Lung (tissue), 12 donors: Measurements from ENCODE around the gene TTC19. TPM values are rescaled to one million over a fixed set of nuclear protein-coding genes. Genes with fewer than 3 reads are reported as not detected.

Experiments
- ATAC-seq: fragments of 200-7000 bp; cut with Tn5 transposase; one replicate; pipeline ENCODE4 v1.9.1; 2020; ENCODE audit warnings: moderate number of reproducible peaks; ENCODE audit not compliant: insufficient read depth, low FRiP score
- DNase-seq, 3 donors: peaks; one replicate each; pipeline ENCODE4 v3.0.0-alpha.2; 2013 to 2017
- H3K27ac ChIP-seq, 2 donors: one replicate each; pipeline ENCODE4 v1.5.1; 2013; ENCODE audit warnings: mild to moderate bottlenecking in 2 of 2, moderate library complexity in 2 of 2, control low read depth in 1 of 2, inconsistent platforms in 1 of 2, low read depth in 1 of 2, low read length in 1 of 2
- H3K27me3 ChIP-seq, 3 donors: one replicate each; pipeline ENCODE4 v1.5.1; 2013; ENCODE audit warnings: low read length in 2 of 3; ENCODE audit not compliant: control insufficient read depth in 3 of 3, insufficient read depth in 3 of 3
- H3K36me3 ChIP-seq, 4 donors: one replicate each; pipeline ENCODE4 v1.5.1; 2013; ENCODE audit warnings: low read length in 4 of 4, mild to moderate bottlenecking in 1 of 4, moderate library complexity in 1 of 4; ENCODE audit not compliant: control insufficient read depth in 4 of 4, insufficient read depth in 4 of 4
- H3K4me1 ChIP-seq, 5 donors: one replicate each; pipeline ENCODE4 v1.5.1; 2013; ENCODE audit warnings: low read length in 5 of 5, mild to moderate bottlenecking in 2 of 5, moderate library complexity in 1 of 5; ENCODE audit not compliant: control insufficient read depth in 5 of 5, insufficient read depth in 5 of 5
- H3K4me3 ChIP-seq: one replicate; pipeline ENCODE4 v1.5.1; 2013; ENCODE audit warnings: mild to moderate bottlenecking, control low read depth, moderate library complexity
- H3K9ac ChIP-seq, 2 donors: one replicate each; pipeline ENCODE4 v1.5.1; 2013; ENCODE audit warnings: low read length in 2 of 2, control low read depth in 1 of 2; ENCODE audit not compliant: insufficient read depth in 1 of 2
- H3K9me3 ChIP-seq, 4 donors: one replicate each; pipeline ENCODE4 v1.5.1; 2013; ENCODE audit warnings: low read length in 3 of 4, mild to moderate bottlenecking in 1 of 4, moderate library complexity in 1 of 4; ENCODE audit not compliant: control insufficient read depth in 4 of 4, insufficient read depth in 3 of 4
- WGBS, 2 donors: extraction: QIAGEN DNeasy Blood & Tissue Kit; methylation state at CpG; one replicate each; pipeline ENCODE4 v1.1.7; 2013; 5-methylcytosine and 5-hydroxymethylcytosine counted together
- polyA plus RNA-seq, 2 donors: library from polyadenylated mRNA; stranded (reverse); fragments of 200-250 nt; gene quantifications; one replicate each; pipeline ENCODE4 v1.2.1, GENCODE V29; 2013
- total RNA-seq, 2 donors: library from RNA; depleted of rRNA in 1 of 2; stranded (reverse); fragments of >200 nt in 1 of 2; gene quantifications; one replicate each; pipeline ENCODE4 v1.2.1, GENCODE V29; 2014 to 2021
- TF ChIP-seq, protein P1 (sequence below): IDR thresholded peaks from 2 replicates; pipeline ENCODE4 v1.5.1; 2012; ENCODE audit warnings: mild to moderate bottlenecking; ENCODE audit errors: control extremely low read depth, extremely low read depth
- donor health status: control.
- donor health status: control.
- donor health status: Bipolar disorder and iron deficiency.
- donor health status: healthy.
- donor health status: DM: yes; HTN: yes; CAD: no.

Gene TTC19
- total and polyA plus RNA-seq, 4 donors = 19.1 to 80.1 (median 35.3) TPM

DNA sequence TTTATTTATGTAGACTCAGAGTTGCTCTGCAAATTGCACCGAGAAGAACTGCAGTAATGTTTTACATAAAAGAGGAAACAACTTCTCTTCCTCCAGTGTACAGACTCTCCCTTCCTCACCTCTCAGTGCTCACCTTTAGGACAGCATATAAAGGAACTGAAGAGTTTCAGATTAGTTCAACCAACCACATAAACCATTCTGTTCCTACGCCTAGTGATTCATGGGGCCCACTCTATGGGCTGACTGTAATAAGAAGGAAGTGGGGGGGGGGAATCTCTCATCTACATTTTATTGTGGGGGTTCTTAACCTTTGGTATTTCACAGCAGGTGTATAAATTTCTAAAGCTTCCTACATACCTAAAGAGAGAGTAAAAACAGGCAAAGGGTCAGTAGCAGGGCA is 18.4 kb upstream of the TTC19 start:
- Histone ChIP-seq H3K9ac (no peak overlapping the region), H3K27ac (no peak overlapping the region), H3K4me1 (no peaks in the 10 kb centered on the region), H3K4me3 (no peak overlapping the region), H3K9me3 (no peaks in the 10 kb centered on the region), H3K36me3 (peaks cover 9 to 49% (median 21%) of the 10 kb centered on the region in 4 donors), H3K27me3 (no peaks in the 10 kb centered on the region)
- ATAC-seq (no peak), DNase-seq (no peak)
- TF ChIP-seq, protein P1, sequence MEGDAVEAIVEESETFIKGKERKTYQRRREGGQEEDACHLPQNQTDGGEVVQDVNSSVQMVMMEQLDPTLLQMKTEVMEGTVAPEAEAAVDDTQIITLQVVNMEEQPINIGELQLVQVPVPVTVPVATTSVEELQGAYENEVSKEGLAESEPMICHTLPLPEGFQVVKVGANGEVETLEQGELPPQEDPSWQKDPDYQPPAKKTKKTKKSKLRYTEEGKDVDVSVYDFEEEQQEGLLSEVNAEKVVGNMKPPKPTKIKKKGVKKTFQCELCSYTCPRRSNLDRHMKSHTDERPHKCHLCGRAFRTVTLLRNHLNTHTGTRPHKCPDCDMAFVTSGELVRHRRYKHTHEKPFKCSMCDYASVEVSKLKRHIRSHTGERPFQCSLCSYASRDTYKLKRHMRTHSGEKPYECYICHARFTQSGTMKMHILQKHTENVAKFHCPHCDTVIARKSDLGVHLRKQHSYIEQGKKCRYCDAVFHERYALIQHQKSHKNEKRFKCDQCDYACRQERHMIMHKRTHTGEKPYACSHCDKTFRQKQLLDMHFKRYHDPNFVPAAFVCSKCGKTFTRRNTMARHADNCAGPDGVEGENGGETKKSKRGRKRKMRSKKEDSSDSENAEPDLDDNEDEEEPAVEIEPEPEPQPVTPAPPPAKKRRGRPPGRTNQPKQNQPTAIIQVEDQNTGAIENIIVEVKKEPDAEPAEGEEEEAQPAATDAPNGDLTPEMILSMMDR = no peak
- WGBS, 2 donors = 32 to 35% methylated on average over 2 of the region's 2 CpGs

DNA sequence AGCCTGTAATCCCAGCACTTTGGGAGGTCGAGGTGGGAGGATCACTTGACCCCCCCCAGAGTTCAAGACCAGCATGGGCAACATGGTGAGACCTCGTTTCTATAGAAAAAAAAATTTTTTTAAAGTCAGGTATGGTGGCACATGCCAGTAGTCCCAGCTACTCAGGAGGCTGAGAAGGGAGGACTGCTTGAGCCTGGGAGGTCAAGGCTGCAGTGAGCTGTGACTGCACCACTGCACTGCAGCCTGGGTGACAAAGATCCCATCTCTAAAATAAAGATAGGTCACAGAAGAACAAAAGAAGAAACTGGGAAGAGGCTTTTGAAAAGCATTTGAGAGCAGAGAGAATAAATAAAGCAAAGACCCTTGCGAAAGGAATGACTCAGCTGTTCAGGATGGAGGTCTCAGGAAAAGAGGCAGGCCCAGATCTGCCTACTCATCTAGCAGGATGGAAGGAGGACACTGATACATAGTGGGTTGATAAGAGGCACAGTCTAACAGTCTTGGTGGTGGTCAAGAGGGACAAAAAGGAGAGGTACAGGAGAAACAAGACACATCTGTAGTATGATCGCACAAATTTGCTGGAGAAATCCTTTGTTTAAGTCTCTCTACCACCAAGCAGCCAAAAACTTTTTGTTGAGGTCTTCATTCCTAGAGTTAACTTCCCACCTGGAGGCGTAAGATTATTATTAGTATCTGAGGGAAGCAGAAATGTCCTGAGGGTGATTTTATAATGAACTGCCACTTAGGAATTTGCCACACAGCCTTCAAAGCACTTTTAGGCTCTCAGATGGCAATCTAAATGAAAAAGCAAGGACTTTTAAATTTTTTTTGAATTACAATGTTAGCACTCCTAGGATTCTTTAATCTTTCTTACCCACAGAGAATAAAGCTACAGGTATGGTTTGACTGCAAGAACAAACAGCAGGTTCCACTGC is 17.7 kb upstream of the TTC19 start:
- no peak for ATAC-seq
- DNase-seq = no peak
- Histone ChIP-seq H3K9ac (no peak overlapping the region), H3K4me3 (no peak overlapping the region), H3K27ac (no peak overlapping the region), H3K9me3 (no peaks in the 10 kb centered on the region), H3K4me1 (no peaks in the 10 kb centered on the region), H3K36me3 (peaks cover 7 to 49% (median 24%) of the 10 kb centered on the region in 4 donors), H3K27me3 (no peaks in the 10 kb centered on the region)
- 66 to 83% methylated on average over 5 of the region's 5 CpGs for WGBS, 2 donors
- TF ChIP-seq, protein P1 = no peak

DNA sequence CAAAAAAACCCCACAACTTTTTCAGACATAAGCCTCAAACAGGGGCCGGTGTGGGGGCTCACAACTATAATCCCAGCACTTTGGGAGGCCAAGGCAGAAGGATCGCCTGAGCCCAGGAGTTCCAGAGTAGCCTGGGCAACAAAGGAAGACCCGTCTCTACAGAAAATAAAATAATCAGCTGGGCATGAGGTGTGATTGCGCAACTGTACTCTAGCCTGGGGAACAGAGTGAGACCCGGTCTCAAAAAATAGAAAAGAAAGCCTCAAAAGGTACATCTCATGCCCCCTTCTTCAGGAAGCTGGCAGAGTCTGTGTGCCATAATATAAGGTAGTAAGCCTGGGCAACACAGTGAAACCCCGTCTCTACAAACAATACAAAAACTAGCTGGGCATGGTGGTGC is 3.3 kb upstream of the TTC19 start:
- WGBS, 2 donors = 71 to 73% methylated on average over 6 of the region's 6 CpGs
- Histone ChIP-seq H3K27me3 (no peaks in the 10 kb centered on the region), H3K4me3 (no peak overlapping the region), H3K9me3 (no peaks in the 10 kb centered on the region), H3K27ac (no peak overlapping the region), H3K4me1 (peaks cover 2 to 16% (median 11%) of the 10 kb centered on the region in 5 donors), H3K36me3 (peaks cover 0 to 11% (median 4%) of the 10 kb centered on the region in 4 donors), H3K9ac (no peak overlapping the region)
- TF ChIP-seq, protein P1 = no peak
- DNase-seq = no peak
- ATAC-seq = no peak
